Measurements from ENCODE around the gene EIF4E1B.

DNA sequence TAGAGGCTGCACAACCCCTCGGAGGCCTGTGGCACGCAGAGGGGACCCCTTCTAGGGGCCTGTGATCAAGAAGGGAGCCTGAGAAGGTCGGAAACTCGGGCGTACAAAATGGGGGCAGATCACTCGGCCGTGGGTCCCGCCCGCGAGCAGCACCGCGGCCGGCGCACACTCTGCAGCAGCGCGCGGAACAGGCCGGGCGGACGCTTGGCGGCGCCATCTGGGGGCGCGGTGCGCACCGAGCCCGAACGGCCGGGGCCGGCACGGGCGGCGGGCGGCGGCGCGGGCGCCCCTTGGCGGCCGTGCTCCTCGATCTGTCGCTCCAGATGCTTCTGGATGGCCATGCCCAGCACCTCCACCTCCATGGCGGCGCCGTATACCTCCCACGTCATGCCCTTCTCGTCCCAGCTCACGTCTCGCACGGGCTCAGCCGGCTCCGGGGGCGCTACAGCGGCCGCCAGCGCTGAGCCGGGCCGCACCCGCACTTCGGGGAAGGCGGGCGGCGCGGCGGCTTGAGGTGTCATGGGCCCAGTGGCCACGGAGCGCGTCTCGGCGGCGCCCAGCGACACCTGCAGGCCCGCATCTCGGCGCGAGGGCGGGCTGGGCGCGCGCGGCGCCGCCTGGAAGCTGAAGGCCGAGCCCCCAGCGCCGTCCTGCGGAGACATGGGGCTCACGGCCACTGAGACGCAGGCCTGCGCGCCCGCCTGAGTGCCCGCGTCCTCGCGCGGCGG is 33.6 kb upstream of the EIF4E1B start:
- TF ChIP-seq TAF1 (IDR thresholded peaks at IDR 0.05; ENCODE audit: borderline replicate concordance, low read depth, low read length) (no peak), POLR2A (IDR thresholded peaks at IDR 0.05; ENCODE audit: low read depth, low read length) (no peak), POLR2AphosphoS5 (IDR thresholded peaks at IDR 0.05; ENCODE audit: low read depth, low read length) (no peak)

Data from GM12892 (cell line).